H9 (cell line): ENCODE data around the gene SERTM2. TPM values are rescaled to one million over a fixed set of nuclear protein-coding genes. Genes with fewer than 3 reads are reported as not detected.

Source experiments
- DNase-seq: peaks from one replicate; pipeline ENCODE4 v3.0.0-alpha.2; 2017
- H2AFZ ChIP-seq: one replicate; pipeline ENCODE4 v1.6.1; 2013; ENCODE audit warnings: mild to moderate bottlenecking, low read length, control low read depth, moderate library complexity
- H2AK5ac ChIP-seq: 2 replicates; pipeline ENCODE4 v1.6.1; 2013; ENCODE audit warnings: low read length, control low read depth, mixed read lengths; ENCODE audit not compliant: insufficient read length
- H2BK120ac ChIP-seq: one replicate; pipeline ENCODE4 v1.6.1; 2013; ENCODE audit warnings: low read depth, mild to moderate bottlenecking, low read length, control low read depth, inconsistent platforms; ENCODE audit not compliant: poor library complexity, severe bottlenecking
- H2BK12ac ChIP-seq: 2 replicates; pipeline ENCODE4 v1.6.1; 2013; ENCODE audit warnings: low read length, control low read depth, mixed read lengths, low read depth; ENCODE audit not compliant: insufficient read length
- H2BK15ac ChIP-seq: 2 replicates; pipeline ENCODE4 v1.6.1; 2013; ENCODE audit warnings: low read depth, low read length, control low read depth
- H2BK20ac ChIP-seq: one replicate; pipeline ENCODE4 v1.6.1; 2013; ENCODE audit warnings: low read depth, mild to moderate bottlenecking, low read length, control low read depth, inconsistent platforms; ENCODE audit not compliant: poor library complexity, severe bottlenecking
- H2BK5ac ChIP-seq: 2 replicates; pipeline ENCODE4 v1.6.1; 2013; ENCODE audit warnings: low read length, control low read depth, mixed read lengths; ENCODE audit not compliant: insufficient read length
- H3K14ac ChIP-seq: 2 replicates; pipeline ENCODE4 v1.6.1; 2013; ENCODE audit warnings: low read length, control low read depth; ENCODE audit not compliant: insufficient read depth
- H3K18ac ChIP-seq: 2 replicates; pipeline ENCODE4 v1.6.1; 2013; ENCODE audit warnings: low read depth, mild to moderate bottlenecking, mixed read lengths, low read length, control low read depth; ENCODE audit not compliant: insufficient read length
- H3K23ac ChIP-seq: 2 replicates; pipeline ENCODE4 v1.6.1; 2013; ENCODE audit warnings: low read length, control low read depth, mixed read lengths, low read depth; ENCODE audit not compliant: insufficient read length
- H3K23me2 ChIP-seq: 2 replicates; pipeline ENCODE4 v1.6.1; 2013; ENCODE audit warnings: low read depth, mild to moderate bottlenecking, mixed read lengths, low read length, control low read depth; ENCODE audit not compliant: insufficient read length, poor library complexity, severe bottlenecking
- H3K27ac ChIP-seq: 2 replicates; pipeline ENCODE4 v1.5.1; 2013; ENCODE audit warnings: low read length, control low read depth, mixed read lengths, low read depth; ENCODE audit not compliant: insufficient read length
- H3K27me3 ChIP-seq: 2 replicates; pipeline ENCODE4 v1.6.1; 2013; ENCODE audit warnings: low read length, control low read depth, inconsistent platforms; ENCODE audit not compliant: insufficient read depth
- H3K4ac ChIP-seq: 2 replicates; pipeline ENCODE4 v1.6.1; 2013; ENCODE audit warnings: low read depth, mild to moderate bottlenecking, control low read depth, inconsistent platforms, low read length, moderate library complexity
- H3K4me1 ChIP-seq: 2 replicates; pipeline ENCODE4 v1.6.1; 2013; ENCODE audit warnings: low read length, control low read depth, inconsistent platforms; ENCODE audit not compliant: insufficient read depth
- H3K4me2 ChIP-seq: 2 replicates; pipeline ENCODE4 v1.6.1; 2013; ENCODE audit warnings: low read length, control low read depth, mixed read lengths; ENCODE audit not compliant: insufficient read length, insufficient read depth
- H3K56ac ChIP-seq: 2 replicates; pipeline ENCODE4 v1.6.1; 2013; ENCODE audit warnings: low read depth, mild to moderate bottlenecking, mixed read lengths, low read length, control low read depth; ENCODE audit not compliant: insufficient read length
- H3K79me1 ChIP-seq: 2 replicates; pipeline ENCODE4 v1.6.1; 2013; ENCODE audit warnings: low read depth, mild to moderate bottlenecking, moderate library complexity, low read length, control low read depth, inconsistent platforms; ENCODE audit not compliant: insufficient read depth, poor library complexity, severe bottlenecking
- H3K79me2 ChIP-seq: 2 replicates; pipeline ENCODE4 v1.6.1; 2013; ENCODE audit warnings: low read length, control low read depth, inconsistent platforms; ENCODE audit not compliant: insufficient read depth
- H3K9ac ChIP-seq: 2 replicates; pipeline ENCODE4 v1.6.1; 2013; ENCODE audit warnings: low read length, control low read depth, mixed read lengths; ENCODE audit not compliant: insufficient read length; ENCODE audit errors: extremely low read depth
- H3K9me3 ChIP-seq: one replicate; pipeline ENCODE4 v1.6.1; 2013; ENCODE audit warnings: low read depth, low read length, inconsistent platforms; ENCODE audit not compliant: control insufficient read depth
- H3T11ph ChIP-seq: one replicate; pipeline ENCODE4 v1.6.1; 2013; ENCODE audit warnings: mild to moderate bottlenecking, low read length, control low read depth, inconsistent platforms
- H4K20me1 ChIP-seq: one replicate; pipeline ENCODE4 v1.6.1; 2013; ENCODE audit not compliant: control insufficient read depth, insufficient read length, insufficient read depth
- H4K5ac ChIP-seq: 2 replicates; pipeline ENCODE4 v1.6.1; 2013; ENCODE audit warnings: low read depth, mild to moderate bottlenecking, mixed read lengths, low read length, control low read depth; ENCODE audit not compliant: insufficient read length
- H4K8ac ChIP-seq: replicated peaks from 2 replicates; pipeline ENCODE4 v1.6.1; 2013; ENCODE audit warnings: low read length, control low read depth, mixed read lengths, low read depth; ENCODE audit not compliant: insufficient read length
- H4K91ac ChIP-seq: 2 replicates; pipeline ENCODE4 v1.6.1; 2013; ENCODE audit warnings: low read depth, mild to moderate bottlenecking, moderate library complexity, mixed read lengths, low read length, control low read depth; ENCODE audit not compliant: insufficient read length
- H3K27ac Mint-ChIP-seq, 3 experiments: 2 replicates in 2 of 3; 3 replicates in 1 of 3; pipeline ENCODE4 v1.8.0; 2020 to 2021; ENCODE audit warnings: mixed read lengths in 3 of 3, mild to moderate bottlenecking in 1 of 3, moderate library complexity in 1 of 3
- H3K27me3 Mint-ChIP-seq: 2 replicates; pipeline ENCODE4 v1.8.0; 2021; ENCODE audit warnings: low read depth, mild to moderate bottlenecking, moderate library complexity, mixed read lengths
- H3K36me3 Mint-ChIP-seq, 3 experiments: 2 replicates in 2 of 3; 3 replicates in 1 of 3; pipeline ENCODE4 v1.8.0; 2020 to 2021; ENCODE audit warnings: low read depth in 3 of 3, mixed read lengths in 3 of 3; ENCODE audit not compliant: insufficient read depth in 1 of 3
- H3K4me1 Mint-ChIP-seq, 2 experiments: 2 replicates each; pipeline ENCODE4 v1.8.0; 2020; ENCODE audit warnings: mixed read lengths in 2 of 2
- H3K4me3 Mint-ChIP-seq, 2 experiments: 2 replicates in 1 of 2; 3 replicates in 1 of 2; pipeline ENCODE4 v1.8.0; 2020 to 2021; ENCODE audit warnings: mild to moderate bottlenecking in 2 of 2, mixed read lengths in 2 of 2, moderate library complexity in 1 of 2
- H3K9me3 Mint-ChIP-seq, 2 experiments: 2 replicates in 1 of 2; 3 replicates in 1 of 2; pipeline ENCODE4 v1.8.0; 2020; ENCODE audit warnings: mild to moderate bottlenecking in 2 of 2, mixed read lengths in 2 of 2, moderate library complexity in 1 of 2
- WGBS: extraction: QIAGEN DNeasy Blood & Tissue Kit; methylation state at CpG from one replicate; pipeline ENCODE4 v1.1.7; 2013; ENCODE audit warnings: missing lambda C conversion rate, low lambda C conversion rate, mixed read lengths; ENCODE audit not compliant: insufficient read length; ENCODE audit errors: extremely low coverage; 5-methylcytosine and 5-hydroxymethylcytosine counted together
- total RNA-seq: library from RNA; stranded (reverse); gene quantifications from 2 replicates; pipeline ENCODE4 v1.2.1, GENCODE V29; 2021
- TF ChIP-seq, protein P1 (sequence below): fragments of 200-600 bp; sonication (generic); conservative IDR thresholded peaks from 3 replicates; pipeline ENCODE4 v1.8.0; 2021; ENCODE audit warnings: antibody characterized with exemption, mild to moderate bottlenecking

The SERTM2 gene
- total RNA-seq, 1 experiment from 2014 or later: 0.22 TPM

DNA sequence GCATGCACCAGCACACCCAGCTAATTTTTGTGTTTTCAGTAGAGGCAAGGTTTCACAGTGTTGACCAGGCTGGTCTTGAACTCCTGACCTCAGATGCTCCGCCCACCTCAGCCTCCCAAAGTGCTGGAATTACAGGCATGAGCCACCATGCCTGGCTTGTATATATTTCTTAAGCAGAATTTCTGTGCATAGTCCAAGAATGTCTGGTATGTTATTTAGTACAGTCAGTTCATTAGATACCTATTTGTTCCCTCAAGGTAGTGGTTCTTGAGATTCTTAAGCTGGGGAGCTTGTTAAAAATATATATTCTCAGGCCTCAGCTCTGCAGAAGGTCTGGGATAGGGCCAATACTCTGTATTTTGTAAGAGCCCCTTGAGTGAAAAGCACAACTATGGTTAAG is 4.6 kb upstream of the SERTM2 start:
- Histone ChIP-seq H2AK5ac (no peak overlapping the region), H3K79me1 (no peaks in the 10 kb centered on the region), H2BK15ac (no peak overlapping the region), H2BK20ac (no peak overlapping the region), H3K23ac (no peak overlapping the region), H3K4me2 (no peak overlapping the region), H3K56ac (no peak overlapping the region), H4K20me1 (no peaks in the 10 kb centered on the region), H4K91ac (no peak overlapping the region), H2BK12ac (no peak overlapping the region), H3K14ac (no peak overlapping the region), H2BK120ac (no peak overlapping the region), H2BK5ac (no peak overlapping the region), H3K79me2 (no peaks in the 10 kb centered on the region), H3K4ac (no peak overlapping the region), H4K5ac (no peak overlapping the region), H3K9ac (no peak overlapping the region), H3K9me3 (no peaks in the 10 kb centered on the region), H3K27me3 (no peaks in the 10 kb centered on the region), H3T11ph (no peak overlapping the region), H4K8ac (no peak overlapping the region), H3K4me1 (no peaks in the 10 kb centered on the region; the same call in 1 of the 2 replicates), H2AFZ (no peak overlapping the region), H3K27ac (no peak overlapping the region), H3K23me2 (no peaks in the 10 kb centered on the region), H3K18ac (no peak overlapping the region)
- no peak overlapping the region for H3K27ac Mint-ChIP-seq
- no peak overlapping the region for H3K4me3 Mint-ChIP-seq
- no peaks in the 10 kb centered on the region for H3K36me3 Mint-ChIP-seq
- H3K4me1 Mint-ChIP-seq: peaks cover 8 to 10% of the 10 kb centered on the region in 2 experiments
- no peaks in the 10 kb centered on the region for H3K27me3 Mint-ChIP-seq
- no peaks in the 10 kb centered on the region for H3K9me3 Mint-ChIP-seq
- DNase-seq: no peak
- WGBS: no CpG with 5 or more reads among the region's 1 CpG
- TF ChIP-seq, protein P1, sequence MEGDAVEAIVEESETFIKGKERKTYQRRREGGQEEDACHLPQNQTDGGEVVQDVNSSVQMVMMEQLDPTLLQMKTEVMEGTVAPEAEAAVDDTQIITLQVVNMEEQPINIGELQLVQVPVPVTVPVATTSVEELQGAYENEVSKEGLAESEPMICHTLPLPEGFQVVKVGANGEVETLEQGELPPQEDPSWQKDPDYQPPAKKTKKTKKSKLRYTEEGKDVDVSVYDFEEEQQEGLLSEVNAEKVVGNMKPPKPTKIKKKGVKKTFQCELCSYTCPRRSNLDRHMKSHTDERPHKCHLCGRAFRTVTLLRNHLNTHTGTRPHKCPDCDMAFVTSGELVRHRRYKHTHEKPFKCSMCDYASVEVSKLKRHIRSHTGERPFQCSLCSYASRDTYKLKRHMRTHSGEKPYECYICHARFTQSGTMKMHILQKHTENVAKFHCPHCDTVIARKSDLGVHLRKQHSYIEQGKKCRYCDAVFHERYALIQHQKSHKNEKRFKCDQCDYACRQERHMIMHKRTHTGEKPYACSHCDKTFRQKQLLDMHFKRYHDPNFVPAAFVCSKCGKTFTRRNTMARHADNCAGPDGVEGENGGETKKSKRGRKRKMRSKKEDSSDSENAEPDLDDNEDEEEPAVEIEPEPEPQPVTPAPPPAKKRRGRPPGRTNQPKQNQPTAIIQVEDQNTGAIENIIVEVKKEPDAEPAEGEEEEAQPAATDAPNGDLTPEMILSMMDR: no peak
